ENCODE results near the gene TMEM272.

Gene TMEM272

GRCh38 chr13:51823863-51824262 is 21.1 kb downstream of the TMEM272 start:
- no peaks in the 10 kb centered on the region for H3K9me3 ChIP-seq (ENCODE audit: control insufficient read depth, low read length)
- no peaks in the 10 kb centered on the region for H3K36me3 ChIP-seq (ENCODE audit: control insufficient read depth, insufficient read depth, low read length, severe bottlenecking)
- H3K4me3 ChIP-seq (ENCODE audit: low read length), result no peak overlapping the region
- no peak for DNase-seq (ENCODE audit: low read depth)
- H3K27me3 ChIP-seq (replicated peaks; ENCODE audit: control insufficient read depth, insufficient read depth, low read length), result peaks cover 42% of the 10 kb centered on the region
- peaks cover 19% of the 10 kb centered on the region for H3K4me1 ChIP-seq (ENCODE audit: control insufficient read depth, insufficient read depth, low read length)
- H3K9ac ChIP-seq (ENCODE audit: low read length), result no peak overlapping the region

- peaks cover 40% of the 10 kb centered on the region for H3K27me3 ChIP-seq (replicated peaks; ENCODE audit: control insufficient read depth, insufficient read depth, low read length)
- peaks cover 22% of the 10 kb centered on the region for H3K4me1 ChIP-seq (ENCODE audit: control insufficient read depth, insufficient read depth, low read length)
- no peak overlapping the region for H3K4me3 ChIP-seq (ENCODE audit: low read length)
- H3K36me3 ChIP-seq (ENCODE audit: control insufficient read depth, insufficient read depth, low read length, severe bottlenecking), result no peaks in the 10 kb centered on the region
- no peaks in the 10 kb centered on the region for H3K9me3 ChIP-seq (ENCODE audit: control insufficient read depth, low read length)
- H3K9ac ChIP-seq (ENCODE audit: low read length), result no peak overlapping the region
- no peak for DNase-seq (ENCODE audit: low read depth)
Observed at GRCh38 chr13:51823359-51823758, 21.6 kb downstream of the TMEM272 start.

DNA sequence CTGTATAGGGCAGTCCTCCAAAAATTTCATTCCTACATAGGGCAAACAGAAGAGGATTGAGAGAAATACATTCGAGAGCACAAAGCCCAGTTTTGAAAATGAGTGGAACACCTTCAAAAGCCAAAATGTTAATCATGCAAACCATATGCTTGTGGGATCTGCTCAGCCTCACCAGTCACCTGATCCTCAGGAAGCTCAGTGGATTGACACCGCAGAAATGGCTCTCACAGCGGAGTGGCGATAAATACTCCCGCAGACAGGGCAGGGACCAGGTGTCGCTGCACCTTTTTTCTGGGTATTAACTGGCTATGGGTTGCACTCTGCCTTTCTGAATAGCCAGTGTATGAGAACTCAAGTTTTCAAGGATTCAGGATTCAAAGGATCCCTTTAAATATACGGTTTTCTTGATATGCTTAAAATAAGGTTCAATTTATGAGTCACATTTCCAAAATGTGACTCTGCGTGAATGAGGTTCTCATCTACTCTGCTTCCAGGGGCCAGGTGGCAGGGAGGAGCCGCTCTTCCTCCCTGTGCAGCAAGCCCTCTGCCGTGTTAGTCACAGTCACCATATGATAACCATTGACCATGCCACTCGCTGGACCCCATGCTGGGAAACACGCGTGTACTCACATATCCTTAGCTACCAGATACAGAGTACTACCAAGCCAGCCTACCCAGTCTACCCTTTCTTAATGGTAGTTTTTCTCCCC is 22.7 kb downstream of the TMEM272 start:
- Histone ChIP-seq H3K36me3 (ENCODE audit: control insufficient read depth, insufficient read depth, low read length, severe bottlenecking) (no peaks in the 10 kb centered on the region), H3K9me3 (ENCODE audit: control insufficient read depth, low read length) (no peaks in the 10 kb centered on the region), H3K4me1 (ENCODE audit: control insufficient read depth, insufficient read depth, low read length) (peaks cover 22% of the 10 kb centered on the region), H3K27me3 (replicated peaks; ENCODE audit: control insufficient read depth, insufficient read depth, low read length) (peaks cover 36% of the 10 kb centered on the region), H3K4me3 (ENCODE audit: low read length) (no peak overlapping the region), H3K9ac (ENCODE audit: low read length) (no peak overlapping the region)
- no peak for DNase-seq (ENCODE audit: low read depth)

DNA sequence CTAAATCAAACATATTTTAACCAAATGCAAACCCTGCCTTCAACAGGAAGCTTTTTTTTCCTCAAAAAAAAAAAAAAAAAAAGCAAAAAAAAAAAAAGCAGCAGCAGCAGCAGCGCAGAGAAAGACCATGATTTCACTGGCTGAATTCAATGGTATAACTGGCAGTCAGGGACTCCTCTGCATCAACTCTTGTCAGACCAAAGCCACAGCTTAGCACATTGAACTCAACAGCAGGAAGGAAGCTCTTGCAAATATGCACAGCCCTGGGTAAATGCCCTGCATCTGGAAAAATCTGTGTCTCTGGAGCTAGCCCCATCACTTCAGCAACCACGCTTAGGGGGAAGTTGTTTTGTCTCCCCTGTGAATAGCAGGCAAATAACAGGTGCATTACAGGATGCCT is 23.4 kb downstream of the TMEM272 start:
- DNase-seq (ENCODE audit: low read depth), result no peak
- peaks cover 42% of the 10 kb centered on the region for H3K27me3 ChIP-seq (replicated peaks; ENCODE audit: control insufficient read depth, insufficient read depth, low read length)
- peaks cover 22% of the 10 kb centered on the region for H3K4me1 ChIP-seq (ENCODE audit: control insufficient read depth, insufficient read depth, low read length)
- no peaks in the 10 kb centered on the region for H3K36me3 ChIP-seq (ENCODE audit: control insufficient read depth, insufficient read depth, low read length, severe bottlenecking)
- no peak overlapping the region for H3K9ac ChIP-seq (ENCODE audit: low read length)
- H3K9me3 ChIP-seq (ENCODE audit: control insufficient read depth, low read length), result no peaks in the 10 kb centered on the region
- no peak overlapping the region for H3K4me3 ChIP-seq (ENCODE audit: low read length)

- no peak for DNase-seq (ENCODE audit: low read depth)
- no peak overlapping the region for H3K9ac ChIP-seq (ENCODE audit: low read length)
- H3K4me1 ChIP-seq (ENCODE audit: control insufficient read depth, insufficient read depth, low read length), result peaks cover 13% of the 10 kb centered on the region
- no peaks in the 10 kb centered on the region for H3K36me3 ChIP-seq (ENCODE audit: control insufficient read depth, insufficient read depth, low read length, severe bottlenecking)
- peaks cover 56% of the 10 kb centered on the region for H3K27me3 ChIP-seq (replicated peaks; ENCODE audit: control insufficient read depth, insufficient read depth, low read length)
- H3K4me3 ChIP-seq (ENCODE audit: low read length), result no peak overlapping the region
- H3K9me3 ChIP-seq (ENCODE audit: control insufficient read depth, low read length), result no peaks in the 10 kb centered on the region
Observed at GRCh38 chr13:51820016-51820597, 24.9 kb downstream of the TMEM272 start.

GRCh38 chr13:51819544-51819943 is 25.4 kb downstream of the TMEM272 start:
- H3K9ac ChIP-seq (ENCODE audit: low read length), result no peak overlapping the region
- peaks cover 9% of the 10 kb centered on the region for H3K4me1 ChIP-seq (ENCODE audit: control insufficient read depth, insufficient read depth, low read length)
- DNase-seq (ENCODE audit: low read depth), result no peak
- H3K27me3 ChIP-seq (replicated peaks; ENCODE audit: control insufficient read depth, insufficient read depth, low read length), result peaks cover 56% of the 10 kb centered on the region
- H3K9me3 ChIP-seq (ENCODE audit: control insufficient read depth, low read length), result no peaks in the 10 kb centered on the region
- H3K36me3 ChIP-seq (ENCODE audit: control insufficient read depth, insufficient read depth, low read length, severe bottlenecking), result no peaks in the 10 kb centered on the region
- H3K4me3 ChIP-seq (ENCODE audit: low read length), result no peak overlapping the region

DNA sequence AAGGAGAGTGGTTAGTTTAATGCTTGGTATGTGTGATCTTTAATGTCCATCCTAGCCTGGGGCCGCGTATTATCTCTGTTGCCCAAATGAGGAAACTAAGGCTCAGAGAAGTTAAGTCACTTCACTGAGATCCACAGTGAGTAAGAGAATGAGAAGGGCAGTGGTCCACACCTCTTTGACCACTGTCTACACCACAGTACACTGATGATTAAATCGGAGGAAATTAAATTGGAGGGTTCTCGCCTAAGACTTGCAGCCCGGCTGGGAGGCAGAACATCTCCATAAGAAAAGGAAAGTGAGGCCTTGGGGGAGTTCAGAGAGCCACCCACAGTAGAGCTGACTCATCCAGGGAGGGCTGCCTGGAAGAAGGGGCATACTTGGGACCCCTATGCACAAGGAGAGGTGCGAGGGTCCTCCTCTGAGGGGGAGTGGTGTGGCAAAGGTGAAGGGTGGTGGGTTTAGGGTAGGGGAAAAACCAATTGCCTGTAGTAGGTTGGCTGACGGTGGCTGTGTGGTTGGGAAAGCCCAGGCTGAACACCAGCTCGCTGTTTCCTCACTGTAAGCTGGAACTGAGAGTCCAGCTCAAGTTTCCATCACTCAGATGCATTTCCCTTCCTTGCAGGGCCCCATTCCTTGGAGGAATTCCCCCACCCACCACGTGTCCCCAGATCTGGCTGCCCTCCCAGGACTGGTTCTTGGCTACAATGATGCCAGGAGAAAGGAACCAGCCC is 26.0 kb downstream of the TMEM272 start:
- Histone ChIP-seq H3K4me1 (ENCODE audit: control insufficient read depth, insufficient read depth, low read length) (peaks cover 8% of the 10 kb centered on the region), H3K27me3 (replicated peaks; ENCODE audit: control insufficient read depth, insufficient read depth, low read length) (peaks cover 56% of the 10 kb centered on the region), H3K4me3 (ENCODE audit: low read length) (no peak overlapping the region), H3K9me3 (ENCODE audit: control insufficient read depth, low read length) (no peaks in the 10 kb centered on the region), H3K36me3 (ENCODE audit: control insufficient read depth, insufficient read depth, low read length, severe bottlenecking) (no peaks in the 10 kb centered on the region), H3K9ac (ENCODE audit: low read length) (no peak overlapping the region)
- peak; percentile 91 for DNase-seq (ENCODE audit: low read depth)

- no peak overlapping the region for H3K9ac ChIP-seq (ENCODE audit: low read length)
- no peak overlapping the region for H3K4me3 ChIP-seq (ENCODE audit: low read length)
- no peaks in the 10 kb centered on the region for H3K9me3 ChIP-seq (ENCODE audit: control insufficient read depth, low read length)
- H3K27me3 ChIP-seq (replicated peaks; ENCODE audit: control insufficient read depth, insufficient read depth, low read length), result peaks cover 56% of the 10 kb centered on the region
- H3K36me3 ChIP-seq (ENCODE audit: control insufficient read depth, insufficient read depth, low read length, severe bottlenecking), result no peaks in the 10 kb centered on the region
- DNase-seq (ENCODE audit: low read depth), result no peak
- peaks cover 5% of the 10 kb centered on the region for H3K4me1 ChIP-seq (ENCODE audit: control insufficient read depth, insufficient read depth, low read length)
Observed at GRCh38 chr13:51818276-51818675, 26.7 kb downstream of the TMEM272 start.

DNA sequence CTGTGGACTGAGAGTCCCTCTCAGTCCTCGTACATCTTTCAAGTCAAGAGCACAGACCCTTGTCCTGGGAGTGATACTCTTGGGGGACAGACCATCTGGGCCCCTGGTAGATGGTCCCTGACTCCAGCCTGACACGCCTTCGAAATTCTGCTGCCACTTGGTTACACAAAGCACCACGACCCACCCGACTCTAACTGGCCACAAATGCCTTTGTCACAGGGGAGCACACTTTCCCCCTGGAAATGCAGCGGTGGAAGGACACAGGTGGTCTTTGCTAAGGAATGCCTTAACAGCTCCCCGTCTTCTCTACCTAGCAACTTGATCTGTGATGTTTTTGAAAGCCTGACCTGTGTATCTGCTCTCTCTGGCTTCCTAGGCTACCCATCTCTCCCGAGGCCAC is 27.3 kb downstream of the TMEM272 start:
- Histone ChIP-seq H3K36me3 (ENCODE audit: control insufficient read depth, insufficient read depth, low read length, severe bottlenecking) (no peaks in the 10 kb centered on the region), H3K27me3 (replicated peaks; ENCODE audit: control insufficient read depth, insufficient read depth, low read length) (peaks cover 54% of the 10 kb centered on the region), H3K4me1 (ENCODE audit: control insufficient read depth, insufficient read depth, low read length) (peaks cover 5% of the 10 kb centered on the region), H3K9ac (ENCODE audit: low read length) (no peak overlapping the region), H3K9me3 (ENCODE audit: control insufficient read depth, low read length) (no peaks in the 10 kb centered on the region), H3K4me3 (ENCODE audit: low read length) (no peak overlapping the region)
- DNase-seq (ENCODE audit: low read depth), result no peak

GRCh38 chr13:51816604-51817249 is 28.2 kb downstream of the TMEM272 start:
- Histone ChIP-seq H3K4me1 (ENCODE audit: control insufficient read depth, insufficient read depth, low read length) (peaks cover 5% of the 10 kb centered on the region), H3K36me3 (ENCODE audit: control insufficient read depth, insufficient read depth, low read length, severe bottlenecking) (no peaks in the 10 kb centered on the region), H3K4me3 (ENCODE audit: low read length) (no peak overlapping the region), H3K27me3 (replicated peaks; ENCODE audit: control insufficient read depth, insufficient read depth, low read length) (peaks cover 45% of the 10 kb centered on the region), H3K9me3 (ENCODE audit: control insufficient read depth, low read length) (no peaks in the 10 kb centered on the region), H3K9ac (ENCODE audit: low read length) (no peak overlapping the region)
- no peak for DNase-seq (ENCODE audit: low read depth)

DNA sequence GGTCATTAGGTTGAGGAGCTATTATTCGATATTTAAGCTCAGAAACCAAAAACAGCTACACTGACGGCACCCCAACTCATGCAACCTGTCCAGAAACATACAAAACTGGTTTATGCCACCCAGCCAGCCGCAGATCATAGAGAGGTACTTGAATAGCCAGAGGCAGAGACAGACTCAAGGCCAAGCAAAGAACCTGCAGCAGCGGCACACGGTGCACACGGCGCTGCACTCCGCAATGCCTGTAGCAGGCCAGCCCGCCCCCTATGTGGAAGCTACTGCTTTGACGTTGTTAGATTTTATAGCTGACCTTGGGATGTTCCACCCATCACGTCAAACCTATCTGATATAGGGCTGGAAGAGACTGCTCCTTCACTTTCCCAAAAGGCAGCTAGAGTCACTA is 29.1 kb downstream of the TMEM272 start:
- no peak overlapping the region for H3K4me3 ChIP-seq (ENCODE audit: low read length)
- no peaks in the 10 kb centered on the region for H3K36me3 ChIP-seq (ENCODE audit: control insufficient read depth, insufficient read depth, low read length, severe bottlenecking)
- H3K27me3 ChIP-seq (replicated peaks; ENCODE audit: control insufficient read depth, insufficient read depth, low read length), result peaks cover 38% of the 10 kb centered on the region
- peaks cover 5% of the 10 kb centered on the region for H3K4me1 ChIP-seq (ENCODE audit: control insufficient read depth, insufficient read depth, low read length)
- H3K9ac ChIP-seq (ENCODE audit: low read length), result no peak overlapping the region
- no peaks in the 10 kb centered on the region for H3K9me3 ChIP-seq (ENCODE audit: control insufficient read depth, low read length)
- no peak for DNase-seq (ENCODE audit: low read depth)
